Measurements from ENCODE around the gene KYNU. TPM values are rescaled to one million over a fixed set of nuclear protein-coding genes. Genes with fewer than 3 reads are reported as not detected.

KYNU gene
- total RNA-seq, 1 experiment from 2014 or later: 143 TPM

DNA sequence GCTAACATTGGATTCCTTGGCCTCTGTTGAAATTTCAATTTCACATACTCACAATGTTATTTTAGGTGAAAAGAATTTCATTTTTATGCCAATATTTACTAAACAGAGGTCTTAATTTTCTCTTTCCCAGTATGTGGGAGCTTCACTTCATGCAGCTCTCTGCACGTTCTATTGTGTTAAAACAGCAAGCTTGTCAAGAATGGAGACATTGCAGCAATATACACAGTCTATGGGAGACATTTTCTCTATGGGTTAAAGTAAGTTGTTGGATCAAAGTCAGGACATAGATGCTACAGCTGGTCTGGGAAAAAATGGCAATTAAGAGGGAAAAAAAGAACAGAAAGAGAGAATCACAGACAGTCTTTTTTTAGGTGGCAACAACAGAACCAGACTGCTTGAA is 181.4 kb downstream of the KYNU start:
- peaks cover 10% of the 10 kb centered on the region for H3K9me3 Mint-ChIP-seq (ENCODE audit: unreplicated experiment)
- CTCF ChIA-PET: interaction anchor here (0.6 kb wide), 1 partner anchor 738 kb away, joined by 8 read pairs; no protein-coding TSS in a partner anchor
- intact Hi-C loops (cut with micrococcal nuclease): no loop called here
- no peaks in the 10 kb centered on the region for H3K4me1 Mint-ChIP-seq (ENCODE audit: insufficient read depth, unreplicated experiment)
- TF ChIP-seq, protein P1, sequence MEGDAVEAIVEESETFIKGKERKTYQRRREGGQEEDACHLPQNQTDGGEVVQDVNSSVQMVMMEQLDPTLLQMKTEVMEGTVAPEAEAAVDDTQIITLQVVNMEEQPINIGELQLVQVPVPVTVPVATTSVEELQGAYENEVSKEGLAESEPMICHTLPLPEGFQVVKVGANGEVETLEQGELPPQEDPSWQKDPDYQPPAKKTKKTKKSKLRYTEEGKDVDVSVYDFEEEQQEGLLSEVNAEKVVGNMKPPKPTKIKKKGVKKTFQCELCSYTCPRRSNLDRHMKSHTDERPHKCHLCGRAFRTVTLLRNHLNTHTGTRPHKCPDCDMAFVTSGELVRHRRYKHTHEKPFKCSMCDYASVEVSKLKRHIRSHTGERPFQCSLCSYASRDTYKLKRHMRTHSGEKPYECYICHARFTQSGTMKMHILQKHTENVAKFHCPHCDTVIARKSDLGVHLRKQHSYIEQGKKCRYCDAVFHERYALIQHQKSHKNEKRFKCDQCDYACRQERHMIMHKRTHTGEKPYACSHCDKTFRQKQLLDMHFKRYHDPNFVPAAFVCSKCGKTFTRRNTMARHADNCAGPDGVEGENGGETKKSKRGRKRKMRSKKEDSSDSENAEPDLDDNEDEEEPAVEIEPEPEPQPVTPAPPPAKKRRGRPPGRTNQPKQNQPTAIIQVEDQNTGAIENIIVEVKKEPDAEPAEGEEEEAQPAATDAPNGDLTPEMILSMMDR (IDR thresholded peaks at IDR 0.05; ENCODE audit: unreplicated experiment): no peak
- no peaks in the 10 kb centered on the region for H3K27me3 Mint-ChIP-seq (ENCODE audit: insufficient read depth, unreplicated experiment)
- no peak overlapping the region for H3K27ac Mint-ChIP-seq (ENCODE audit: low read depth, unreplicated experiment)
- no TSS peak for BruUV-seq (replicated peaks)
- no peak overlapping the region for H3K4me3 Mint-ChIP-seq (ENCODE audit: unreplicated experiment)
- POLR2A ChIA-PET: interaction anchor here (0.7 kb wide), 1 partner anchor 17 kb away, joined by 3 read pairs; no protein-coding TSS in a partner anchor
- DNase-seq (ENCODE audit: unreplicated experiment): no peak
- H3K36me3 Mint-ChIP-seq (ENCODE audit: insufficient read depth, unreplicated experiment): peaks cover 47% of the 10 kb centered on the region

- TF ChIP-seq, protein P1 (IDR thresholded peaks at IDR 0.05; ENCODE audit: unreplicated experiment): no peak
- Mint-ChIP-seq H3K4me3 (ENCODE audit: unreplicated experiment) (no peak overlapping the region), H3K27ac (ENCODE audit: low read depth, unreplicated experiment) (no peak overlapping the region), H3K4me1 (ENCODE audit: insufficient read depth, unreplicated experiment) (no peaks in the 10 kb centered on the region), H3K36me3 (ENCODE audit: insufficient read depth, unreplicated experiment) (peaks cover 16% of the 10 kb centered on the region), H3K9me3 (ENCODE audit: unreplicated experiment) (no peaks in the 10 kb centered on the region), H3K27me3 (ENCODE audit: insufficient read depth, unreplicated experiment) (no peaks in the 10 kb centered on the region)
- BruUV-seq (replicated peaks): no TSS peak
- intact Hi-C loops (cut with micrococcal nuclease): no loop called here
- CTCF ChIA-PET: interaction anchor here (0.6 kb wide), 1 partner anchor 12 kb away, joined by 3 read pairs; no protein-coding TSS in a partner anchor
- DNase-seq (ENCODE audit: unreplicated experiment): no peak
- POLR2A ChIA-PET: no interaction called here
Measured at GRCh38 chr2:143063612-143064200, 186.2 kb downstream of the KYNU start.

GRCh38 chr2:143068094-143068493 is 190.6 kb downstream of the KYNU start:
- Mint-ChIP-seq H3K9me3 (ENCODE audit: unreplicated experiment) (no peaks in the 10 kb centered on the region), H3K27me3 (ENCODE audit: insufficient read depth, unreplicated experiment) (no peaks in the 10 kb centered on the region), H3K4me1 (ENCODE audit: insufficient read depth, unreplicated experiment) (peaks cover 14% of the 10 kb centered on the region), H3K27ac (ENCODE audit: low read depth, unreplicated experiment) (no peak overlapping the region), H3K36me3 (ENCODE audit: insufficient read depth, unreplicated experiment) (no peaks in the 10 kb centered on the region), H3K4me3 (ENCODE audit: unreplicated experiment) (no peak overlapping the region)
- TF ChIP-seq, protein P1 (IDR thresholded peaks at IDR 0.05; ENCODE audit: unreplicated experiment): no peak
- BruUV-seq (replicated peaks): no TSS peak
- ChIA-PET POLR2A (no interaction called here), CTCF (interaction anchor here (0.9 to 3.5 kb wide), 3 partner anchors 9 to 33 kb away, joined by 3 to 20 read pairs (median 3); no protein-coding TSS in a partner anchor)
- DNase-seq (ENCODE audit: unreplicated experiment): no peak
- intact Hi-C loops (cut with micrococcal nuclease): no loop called here

DNA sequence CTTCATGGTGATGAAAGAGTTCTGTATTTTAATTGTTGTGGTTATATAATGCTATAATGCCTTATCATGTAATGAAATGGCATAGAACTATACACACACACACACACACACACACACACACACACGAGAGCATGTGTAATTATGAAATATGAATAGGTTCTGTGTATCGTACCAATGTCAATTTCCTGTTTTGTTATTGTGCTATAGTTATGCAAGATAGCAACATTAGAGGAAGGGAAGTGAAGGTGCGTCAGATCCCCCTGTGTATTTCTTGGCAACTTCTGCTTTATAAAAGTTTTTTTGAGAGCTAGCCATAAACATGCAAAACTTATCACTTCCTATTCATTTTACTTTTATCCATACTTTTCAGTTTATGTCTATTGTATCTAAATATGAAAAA is 191.0 kb downstream of the KYNU start:
- no peaks in the 10 kb centered on the region for H3K27me3 Mint-ChIP-seq (ENCODE audit: insufficient read depth, unreplicated experiment)
- no peaks in the 10 kb centered on the region for H3K9me3 Mint-ChIP-seq (ENCODE audit: unreplicated experiment)
- no peak overlapping the region for H3K4me3 Mint-ChIP-seq (ENCODE audit: unreplicated experiment)
- DNase-seq (ENCODE audit: unreplicated experiment): peak; percentile 42
- H3K4me1 Mint-ChIP-seq (ENCODE audit: insufficient read depth, unreplicated experiment): peaks cover 14% of the 10 kb centered on the region
- ChIA-PET CTCF (interaction anchor here (0.6 to 3.5 kb wide), 3 partner anchors 9 to 466 kb away, joined by 3 to 20 read pairs (median 3); no protein-coding TSS in a partner anchor), POLR2A (no interaction called here)
- H3K27ac Mint-ChIP-seq (ENCODE audit: low read depth, unreplicated experiment): no peak overlapping the region
- H3K36me3 Mint-ChIP-seq (ENCODE audit: insufficient read depth, unreplicated experiment): no peaks in the 10 kb centered on the region
- intact Hi-C loops (cut with micrococcal nuclease): no loop called here
- TF ChIP-seq, protein P1 (IDR thresholded peaks at IDR 0.05; ENCODE audit: unreplicated experiment): no peak
- BruUV-seq (replicated peaks): no TSS peak
